ENCODE results near the gene DACT1.

The DACT1 gene

GRCh38 chr14:58636129-58636528 is 1.6 kb upstream of the DACT1 start:
- no peak for DNase-seq

GRCh38 chr14:58637040-58637390 is 747 bp upstream of the DACT1 start:
- no peak for DNase-seq

GRCh38 chr14:58638231-58639197 is 752 bp downstream of the DACT1 start:
- DNase-seq, result peak; percentile 13

GRCh38 chr14:58639198-58639565 is 1.4 kb downstream of the DACT1 start:
- no peak for DNase-seq

- peak; percentile 74 for DNase-seq
Measured at GRCh38 chr14:58639842-58640484, 2.2 kb downstream of the DACT1 start.

GRCh38 chr14:58640959-58641358 is 3.2 kb downstream of the DACT1 start:
- DNase-seq, result no peak

- no peak for DNase-seq
Measured at GRCh38 chr14:58641509-58641908, 3.7 kb downstream of the DACT1 start.

- no peak for DNase-seq
Measured at GRCh38 chr14:58643366-58643765, 5.6 kb downstream of the DACT1 start.

- DNase-seq, result no peak
Measured at GRCh38 chr14:58645641-58646040, 7.9 kb downstream of the DACT1 start.

GRCh38 chr14:58646479-58646878 is 8.7 kb downstream of the DACT1 start:
- no peak for DNase-seq

- no peak for DNase-seq
Measured at GRCh38 chr14:58647777-58648176, 10.0 kb downstream of the DACT1 start.

- DNase-seq, result no peak
Measured at GRCh38 chr14:58650857-58651256, 13.1 kb downstream of the DACT1 start.

- no peak for DNase-seq
Measured at GRCh38 chr14:58656671-58657411, 19.1 kb downstream of the DACT1 start.

- DNase-seq, result no peak
Measured at GRCh38 chr14:58659061-58659460, 21.3 kb downstream of the DACT1 start.

- DNase-seq, result no peak
Measured at GRCh38 chr14:58659846-58660245, 22.1 kb downstream of the DACT1 start.

- no peak for DNase-seq
Measured at GRCh38 chr14:58660407-58660806, 22.6 kb downstream of the DACT1 start.

GRCh38 chr14:58662018-58662417 is 24.3 kb downstream of the DACT1 start:
- DNase-seq, result no peak

GRCh38 chr14:58662759-58663158 is 25.0 kb downstream of the DACT1 start:
- DNase-seq, result no peak

- peak; percentile 69 for DNase-seq
Measured at GRCh38 chr14:58663494-58664111, 25.8 kb downstream of the DACT1 start.

GRCh38 chr14:58665773-58666500 is 28.2 kb downstream of the DACT1 start:
- DNase-seq, result no peak

- DNase-seq, result no peak
Measured at GRCh38 chr14:58666737-58667136, 29.0 kb downstream of the DACT1 start.

- no peak for DNase-seq
Measured at GRCh38 chr14:58667900-58668299, 30.1 kb downstream of the DACT1 start.

Data from COR-L47 (cell line).